Neural progenitor cell (in vitro differentiated cells): Measurements from ENCODE around the gene CCDC149. TPM values are rescaled to one million over a fixed set of nuclear protein-coding genes. Genes with fewer than 3 reads are reported as not detected.

Experiments
- DNase-seq: peaks from one replicate; pipeline ENCODE4 v3.0.0-alpha.2; 2016; ENCODE audit warnings: low spot score
- H2AFZ ChIP-seq: fragments of 200-600 bp; sonication (generic); replicated peaks from 2 replicates; pipeline ENCODE4 v1.6.1; 2016; ENCODE audit warnings: antibody characterized with exemption
- H3F3A ChIP-seq: fragments of 200-600 bp; sonication (generic); 2 replicates; pipeline ENCODE4 v1.6.1; 2016; ENCODE audit warnings: antibody characterized with exemption, low read depth
- H3K27ac ChIP-seq: fragments of 200-600 bp; sonication (generic); 2 replicates; pipeline ENCODE4 v1.5.1; 2016; ENCODE audit warnings: mild to moderate bottlenecking
- H3K27me3 ChIP-seq: fragments of 200-600 bp; sonication (generic); 2 replicates; pipeline ENCODE4 v1.6.1; 2016; ENCODE audit warnings: mild to moderate bottlenecking, moderate library complexity
- H3K36me3 ChIP-seq: fragments of 200-600 bp; sonication (generic); 2 replicates; pipeline ENCODE4 v1.5.1; 2016
- H3K4me1 ChIP-seq: fragments of 200-600 bp; sonication (generic); 2 replicates; pipeline ENCODE4 v1.6.1; 2016; ENCODE audit warnings: mixed run types
- H3K4me2 ChIP-seq: fragments of 200-600 bp; sonication (generic); 2 replicates; pipeline ENCODE4 v1.6.1; 2016
- H3K4me3 ChIP-seq: fragments of 200-600 bp; sonication (generic); 2 replicates; pipeline ENCODE4 v1.5.1; 2016
- H3K79me2 ChIP-seq: fragments of 200-600 bp; sonication (generic); 2 replicates; pipeline ENCODE4 v1.6.1; 2016; ENCODE audit warnings: low read depth
- H3K9ac ChIP-seq: fragments of 200-600 bp; sonication (generic); 2 replicates; pipeline ENCODE4 v1.6.1; 2016
- H3K9me3 ChIP-seq: fragments of 200-600 bp; sonication (generic); 2 replicates; pipeline ENCODE4 v1.5.1; 2016; ENCODE audit warnings: low read depth
- H4K20me1 ChIP-seq: fragments of 200-600 bp; sonication (generic); 2 replicates; pipeline ENCODE4 v1.6.1; 2016; ENCODE audit warnings: low read depth
- H3K27ac Mint-ChIP-seq: 3 replicates; pipeline ENCODE4 v1.8.0; 2021; ENCODE audit warnings: mixed read lengths
- H3K27me3 Mint-ChIP-seq: 2 replicates; pipeline ENCODE4 v1.8.0; 2022; ENCODE audit warnings: low read depth, mild to moderate bottlenecking, inconsistent platforms, moderate library complexity, mixed read lengths; ENCODE audit not compliant: insufficient read depth
- H3K36me3 Mint-ChIP-seq: 3 replicates; pipeline ENCODE4 v1.8.0; 2021; ENCODE audit warnings: mixed read lengths
- H3K4me1 Mint-ChIP-seq: 3 replicates; pipeline ENCODE4 v1.8.0; 2021; ENCODE audit warnings: mixed read lengths
- H3K4me3 Mint-ChIP-seq: 3 replicates; pipeline ENCODE4 v1.8.0; 2021; ENCODE audit warnings: mild to moderate bottlenecking, moderate library complexity, mixed read lengths
- H3K9me3 Mint-ChIP-seq: 3 replicates; pipeline ENCODE4 v1.8.0; 2020; ENCODE audit warnings: mixed read lengths
- CTCF ChIP-seq: fragments of 200-600 bp; sonication (generic); IDR thresholded peaks from 2 replicates; pipeline ENCODE4 v1.5.1; 2017; ENCODE audit warnings: antibody characterized with exemption, mild to moderate bottlenecking
- EZH2 ChIP-seq: fragments of 200-600 bp; sonication (generic); IDR thresholded peaks from 2 replicates; pipeline ENCODE4 v1.6.1; 2017; ENCODE audit warnings: antibody characterized with exemption, mild to moderate bottlenecking, moderate library complexity
- EZH2phosphoT487 ChIP-seq: fragments of 200-600 bp; sonication (generic); IDR thresholded peaks from 2 replicates; pipeline ENCODE4 v1.6.1; 2017; ENCODE audit warnings: antibody characterized with exemption
- total RNA-seq: library from RNA; depleted of rRNA; stranded (reverse); fragments of >200 nt; gene quantifications from 2 replicates; pipeline ENCODE4 v1.2.3, GENCODE V29; 2015; ENCODE audit warnings: low replicate concordance

Gene CCDC149
- total RNA-seq, 1 donor from 2014 or later, result 3.4 TPM

- H3K4me1 ChIP-seq, result no peaks in the 10 kb centered on the region
- H3K9ac ChIP-seq, result no peak overlapping the region
- Mint-ChIP-seq H3K9me3 (peaks cover 12% of the 10 kb centered on the region), H3K27ac (peak overlapping the region; percentile 33), H3K4me1 (peaks cover 7% of the 10 kb centered on the region), H3K27me3 (peaks cover 4% of the 10 kb centered on the region), H3K36me3 (peaks cover 8% of the 10 kb centered on the region), H3K4me3 (no peak overlapping the region)
- no peak overlapping the region for H3K4me3 ChIP-seq
- no peaks in the 10 kb centered on the region for H4K20me1 ChIP-seq
- H3K4me2 ChIP-seq, result no peak overlapping the region
- no peak for DNase-seq
- H2AFZ ChIP-seq, result no peak overlapping the region
- no peak overlapping the region for H3K27ac ChIP-seq
- H3K27me3 ChIP-seq, result no peaks in the 10 kb centered on the region
- H3K79me2 ChIP-seq, result no peaks in the 10 kb centered on the region
- TF ChIP-seq CTCF, result no peak
- no peak for TF ChIP-seq EZH2phosphoT487
- no peak for TF ChIP-seq EZH2
- no peaks in the 10 kb centered on the region for H3K36me3 ChIP-seq
- no peaks in the 10 kb centered on the region for H3F3A ChIP-seq
- no peaks in the 10 kb centered on the region for H3K9me3 ChIP-seq
Observed at GRCh38 chr4:24867251-24867650, 45.6 kb downstream of the CCDC149 start.

GRCh38 chr4:24865401-24865800 is 47.4 kb downstream of the CCDC149 start:
- Histone ChIP-seq H3K4me1 (no peaks in the 10 kb centered on the region), H3K9ac (no peak overlapping the region), H3K79me2 (no peaks in the 10 kb centered on the region), H4K20me1 (no peaks in the 10 kb centered on the region), H3K9me3 (no peaks in the 10 kb centered on the region), H2AFZ (no peak overlapping the region), H3K36me3 (no peaks in the 10 kb centered on the region), H3K4me3 (no peak overlapping the region), H3K27ac (no peak overlapping the region), H3K27me3 (no peaks in the 10 kb centered on the region), H3F3A (no peaks in the 10 kb centered on the region), H3K4me2 (no peak overlapping the region)
- H3K4me3 Mint-ChIP-seq, result no peak overlapping the region
- no peak overlapping the region for H3K27ac Mint-ChIP-seq
- H3K27me3 Mint-ChIP-seq, result peaks cover 4% of the 10 kb centered on the region
- H3K4me1 Mint-ChIP-seq, result peaks cover 7% of the 10 kb centered on the region
- no peak for DNase-seq
- no peak for TF ChIP-seq EZH2phosphoT487
- peaks cover 15% of the 10 kb centered on the region for H3K9me3 Mint-ChIP-seq
- H3K36me3 Mint-ChIP-seq, result peaks cover 12% of the 10 kb centered on the region

DNA sequence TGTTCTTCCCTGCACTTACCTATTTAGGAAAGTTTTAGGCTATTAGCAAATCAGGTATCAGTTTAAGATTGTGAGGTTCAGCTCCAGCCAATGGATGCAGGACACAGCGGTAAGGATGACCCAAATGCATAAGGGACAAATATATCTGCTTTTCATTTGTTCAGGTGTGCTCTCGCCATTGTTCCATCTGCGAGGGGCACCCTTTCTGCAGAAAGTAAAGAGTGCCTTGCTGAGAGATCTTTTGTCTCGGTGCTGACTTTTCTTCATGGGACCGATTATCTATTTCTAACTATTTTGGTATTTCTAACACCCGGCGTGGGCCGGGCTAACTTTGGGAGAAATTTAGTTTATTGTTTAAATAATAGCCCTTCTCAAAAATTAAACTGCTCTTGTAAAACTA is 49.0 kb downstream of the CCDC149 start:
- Histone ChIP-seq H2AFZ (no peak overlapping the region), H3K27ac (no peak overlapping the region), H3K4me2 (no peak overlapping the region), H3K4me3 (no peak overlapping the region), H4K20me1 (no peaks in the 10 kb centered on the region), H3K9ac (no peak overlapping the region), H3F3A (no peaks in the 10 kb centered on the region), H3K36me3 (no peaks in the 10 kb centered on the region), H3K27me3 (no peaks in the 10 kb centered on the region), H3K9me3 (no peaks in the 10 kb centered on the region), H3K79me2 (no peaks in the 10 kb centered on the region), H3K4me1 (no peaks in the 10 kb centered on the region)
- H3K36me3 Mint-ChIP-seq, result peaks cover 12% of the 10 kb centered on the region
- TF ChIP-seq EZH2phosphoT487 (no peak), CTCF (no peak), EZH2 (no peak)
- no peak overlapping the region for H3K27ac Mint-ChIP-seq
- no peak for DNase-seq
- peaks cover under 1% of the 10 kb centered on the region for H3K27me3 Mint-ChIP-seq
- H3K9me3 Mint-ChIP-seq, result peaks cover 26% of the 10 kb centered on the region
- no peak overlapping the region for H3K4me3 Mint-ChIP-seq
- peaks cover 8% of the 10 kb centered on the region for H3K4me1 Mint-ChIP-seq

DNA sequence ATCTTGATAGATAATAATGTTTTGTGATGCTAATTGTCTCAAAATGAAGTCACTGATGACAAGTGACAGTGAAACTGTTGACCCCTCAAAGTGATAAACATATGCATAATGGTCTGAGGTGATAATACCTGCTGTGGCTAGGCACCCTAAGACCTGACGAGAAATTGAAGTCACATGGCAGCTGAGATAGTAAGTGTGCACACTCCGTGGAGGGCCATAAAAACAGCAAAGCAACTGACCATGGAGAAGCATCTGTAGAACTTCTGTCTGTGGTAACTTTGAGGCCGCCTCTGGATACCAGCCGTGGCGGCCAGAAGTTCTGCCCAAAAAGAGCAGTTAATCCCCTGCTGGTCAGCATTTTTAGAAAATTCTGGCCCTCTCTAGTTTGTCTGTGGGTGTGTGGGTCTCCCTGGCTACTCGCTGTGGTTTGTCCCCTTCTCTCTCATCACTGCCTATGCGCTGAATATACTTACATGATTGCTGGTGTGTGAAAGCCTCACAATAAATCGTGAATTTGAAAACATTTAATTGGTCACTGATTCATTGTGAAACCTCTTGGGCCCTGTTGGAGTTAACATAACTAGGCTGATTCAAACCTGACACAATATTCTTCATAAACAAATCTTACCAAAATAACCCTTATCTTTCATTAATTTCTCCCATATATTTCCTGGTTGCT is 50.6 kb downstream of the CCDC149 start:
- Histone ChIP-seq H3K4me1 (no peaks in the 10 kb centered on the region), H3F3A (no peaks in the 10 kb centered on the region), H3K27me3 (no peaks in the 10 kb centered on the region), H3K9me3 (no peaks in the 10 kb centered on the region), H3K4me2 (no peak overlapping the region), H3K27ac (no peak overlapping the region), H3K4me3 (no peak overlapping the region), H2AFZ (no peak overlapping the region), H3K79me2 (no peaks in the 10 kb centered on the region), H4K20me1 (no peaks in the 10 kb centered on the region), H3K36me3 (no peaks in the 10 kb centered on the region), H3K9ac (no peak overlapping the region)
- H3K36me3 Mint-ChIP-seq, result peaks cover 12% of the 10 kb centered on the region
- H3K27ac Mint-ChIP-seq, result no peak overlapping the region
- no peak overlapping the region for H3K4me3 Mint-ChIP-seq
- H3K4me1 Mint-ChIP-seq, result peaks cover 20% of the 10 kb centered on the region
- H3K27me3 Mint-ChIP-seq, result no peaks in the 10 kb centered on the region
- DNase-seq, result no peak
- H3K9me3 Mint-ChIP-seq, result peaks cover 26% of the 10 kb centered on the region
- no peak for TF ChIP-seq EZH2phosphoT487
- TF ChIP-seq CTCF, result no peak
- TF ChIP-seq EZH2, result no peak
